Renal pelvis (tissue), 4 donors: ENCODE results near the gene PPIG. TPM values are rescaled to one million over a fixed set of nuclear protein-coding genes. Genes with fewer than 3 reads are reported as not detected.
"Not testable (repeated sequence)": the region's sequence is repeated elsewhere in the genome, so short reads cannot be mapped to it uniquely, and the experiment has no call there.

ENCODE experiments used
- DNase-seq: peaks from one replicate; pipeline ENCODE4 v3.0.0-alpha.2; 2013
- polyA plus RNA-seq, 3 donors: library from polyadenylated mRNA; unstranded; fragments of 120-200 nt; gene quantifications; one replicate each; pipeline ENCODE4 v1.2.1, GENCODE V29; 2013; ENCODE audit not compliant: insufficient read length in 3 of 3

PPIG gene
- polyA plus RNA-seq, 3 donors, result 85.5 to 96.3 (median 93.3) TPM

GRCh38 chr2:169582552-169583266, 1.4 kb upstream of the PPIG start:
- DNase-seq, result not testable (repeated sequence)

DNA sequence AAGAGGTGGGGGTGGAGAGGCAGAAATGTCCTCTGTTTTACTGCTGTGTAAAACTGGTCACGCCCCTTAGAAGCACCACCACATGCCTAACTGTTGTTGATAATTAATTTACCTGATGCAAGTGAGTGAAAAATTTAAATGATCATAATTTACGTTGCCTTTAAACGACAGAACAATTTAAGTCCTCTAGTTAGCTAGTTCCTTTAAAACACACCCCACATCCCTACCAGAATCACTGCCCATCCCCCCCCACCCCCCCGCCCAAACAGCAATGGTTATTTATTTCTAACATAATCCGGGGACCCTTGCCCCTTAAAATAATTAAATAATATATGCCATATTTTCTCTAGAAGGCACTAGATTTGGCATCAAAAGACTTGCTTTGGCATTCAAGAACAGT, 633 bp upstream of the PPIG start:
- DNase-seq, result no peak

DNA sequence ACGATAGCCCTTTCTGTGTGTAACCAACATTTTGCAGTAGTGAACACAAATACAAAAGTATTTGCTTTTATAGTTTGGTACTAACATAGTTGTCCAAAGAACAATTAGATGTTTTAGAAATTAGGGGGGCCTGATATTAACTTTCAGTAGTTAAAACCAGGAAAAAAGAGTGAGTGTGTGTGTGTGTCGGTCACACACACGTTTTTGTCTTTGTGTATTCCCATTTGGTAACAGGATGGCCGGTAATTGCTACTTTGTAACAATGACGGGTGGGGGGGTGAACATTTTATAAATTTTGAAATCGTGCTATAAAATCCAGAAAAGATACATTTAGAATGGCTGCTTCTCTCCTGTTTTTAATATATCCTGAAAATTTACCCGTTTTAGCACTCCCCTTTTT, 1.5 kb downstream of the PPIG start:
- DNase-seq, result no peak

GRCh38 chr2:169590804-169591203, 6.7 kb downstream of the PPIG start:
- no peak for DNase-seq

GRCh38 chr2:169596546-169596945, 12.4 kb downstream of the PPIG start:
- not testable (repeated sequence) for DNase-seq

- DNase-seq, result no peak
These were observed 14.8 kb downstream of the PPIG start for GRCh38 chr2:169598982-169599381.

DNA sequence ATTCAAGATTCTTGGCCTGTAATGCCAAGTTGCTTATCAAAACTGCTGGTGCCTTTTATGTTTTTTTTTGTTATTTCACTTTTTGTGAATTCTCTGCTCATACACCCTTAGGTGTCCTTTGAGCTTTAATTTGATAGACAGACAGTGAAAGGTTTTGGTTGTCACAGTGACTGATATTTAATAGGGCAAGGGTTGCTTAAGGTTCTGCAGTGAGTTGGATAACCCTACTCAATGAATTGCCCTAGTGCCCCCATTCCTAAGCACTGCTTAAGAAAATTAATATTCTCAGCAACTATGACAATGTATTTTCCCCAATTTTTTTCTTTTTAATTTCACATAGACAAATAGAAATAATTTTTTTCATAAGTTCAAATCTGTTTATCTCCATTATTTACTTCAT, 15.4 kb downstream of the PPIG start:
- no peak for DNase-seq

DNA sequence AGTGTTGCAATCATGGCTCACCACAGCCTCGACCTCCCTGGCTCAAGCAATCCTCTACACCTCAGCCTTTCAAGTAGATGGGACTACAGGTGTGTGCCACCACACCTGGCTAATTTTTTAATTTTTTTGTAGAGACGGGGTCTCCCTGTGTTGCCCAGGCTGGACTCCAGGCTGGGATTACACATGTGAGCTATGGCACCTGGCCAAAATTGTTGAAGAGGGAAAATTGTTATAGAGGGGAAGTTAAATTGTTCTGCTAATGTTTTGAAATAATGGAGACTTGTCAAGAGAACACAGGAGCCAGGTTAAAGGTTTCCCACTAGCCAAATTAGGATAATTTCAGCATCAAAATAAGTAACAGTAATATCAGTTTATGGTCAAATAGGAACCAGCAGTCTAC, 25.1 kb downstream of the PPIG start:
- DNase-seq, result no peak

GRCh38 chr2:169613876-169614275, 29.7 kb downstream of the PPIG start:
- DNase-seq, result no peak

- not testable (repeated sequence) for DNase-seq
These were observed 31.8 kb downstream of the PPIG start for GRCh38 chr2:169615982-169616381.

DNA sequence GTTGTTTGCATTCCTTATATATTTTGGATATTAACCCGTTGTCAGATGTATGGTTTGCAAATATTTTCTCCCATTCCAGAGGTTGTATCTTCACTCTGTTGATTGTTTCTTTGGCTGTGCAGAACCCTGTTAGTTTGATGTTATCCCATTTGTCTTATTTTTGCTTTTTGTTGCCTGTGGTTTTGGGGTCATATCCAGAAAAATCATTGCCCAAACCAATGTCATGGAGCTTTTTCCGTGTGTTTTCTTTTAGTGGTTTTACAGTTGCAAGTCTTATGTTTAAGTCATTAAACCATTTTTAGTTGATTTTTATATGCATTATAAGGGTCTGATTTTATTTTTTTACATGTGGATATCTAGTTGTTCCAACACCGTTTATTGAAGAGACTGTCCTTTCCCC, 35.8 kb downstream of the PPIG start:
- no peak for DNase-seq

GRCh38 chr2:169620509-169620908, 36.4 kb downstream of the PPIG start:
- no peak for DNase-seq

GRCh38 chr2:169623235-169623634, 39.1 kb downstream of the PPIG start:
- DNase-seq, result no peak

- DNase-seq, result no peak
These were observed 41.6 kb downstream of the PPIG start for GRCh38 chr2:169625781-169626180.

GRCh38 chr2:169636440-169637097, 52.4 kb downstream of the PPIG start:
- no peak for DNase-seq

DNA sequence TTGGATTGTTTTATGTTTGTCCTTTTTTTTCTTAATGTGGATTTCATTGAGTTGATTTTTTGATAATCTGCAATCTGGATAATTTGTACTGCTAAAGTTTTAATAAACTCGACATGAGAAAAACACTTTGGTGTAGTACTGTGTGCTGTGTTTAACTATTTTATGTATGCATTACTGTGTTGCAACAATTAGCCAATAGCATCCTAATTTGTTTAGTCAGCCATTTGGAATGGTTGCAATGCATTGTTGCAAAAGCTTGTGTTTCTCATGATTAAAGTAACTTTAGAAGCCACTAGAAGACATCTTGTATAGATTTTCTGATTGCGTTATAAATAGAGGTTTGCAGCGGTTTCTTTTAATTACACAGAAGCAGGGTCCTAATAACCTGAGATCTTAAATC, 53.5 kb downstream of the PPIG start:
- no peak for DNase-seq

DNA sequence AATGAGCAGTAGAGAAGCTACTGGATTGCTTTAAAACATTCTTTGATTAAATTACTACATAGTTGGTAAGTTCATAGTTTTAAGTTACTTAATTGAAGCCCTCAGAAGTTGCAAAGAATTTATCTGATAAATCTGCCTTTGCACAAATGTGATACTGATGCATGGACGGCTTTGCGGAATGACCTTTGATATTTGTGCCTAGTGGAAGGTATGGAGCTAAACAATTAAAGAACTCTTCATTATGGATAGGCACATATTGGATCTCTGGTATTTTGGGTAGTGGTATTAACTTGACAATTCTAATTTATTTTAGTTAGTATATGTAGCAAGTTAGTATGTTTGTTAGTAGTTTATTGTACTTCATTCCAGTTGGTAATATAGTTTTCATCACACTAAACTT, 56.0 kb downstream of the PPIG start:
- DNase-seq, result no peak

DNA sequence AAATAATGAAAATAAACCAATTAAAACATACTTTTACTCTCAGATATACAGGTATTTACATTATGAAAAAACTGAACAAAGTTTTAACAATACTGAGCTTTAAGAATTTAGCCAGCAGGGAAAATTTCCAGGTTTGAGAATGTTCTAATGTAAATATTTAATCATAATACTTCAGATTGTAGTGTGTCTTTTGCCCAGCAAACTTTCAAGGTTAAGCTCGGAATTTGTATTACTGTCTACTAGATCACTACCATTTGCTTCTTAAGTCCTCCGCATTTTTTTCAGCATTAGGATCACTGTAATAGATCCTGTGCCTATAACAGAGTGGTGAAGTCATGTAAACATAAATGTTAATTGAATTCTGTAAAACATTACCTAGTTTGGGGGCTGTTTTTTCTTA, 57.3 kb downstream of the PPIG start:
- DNase-seq, result no peak

DNA sequence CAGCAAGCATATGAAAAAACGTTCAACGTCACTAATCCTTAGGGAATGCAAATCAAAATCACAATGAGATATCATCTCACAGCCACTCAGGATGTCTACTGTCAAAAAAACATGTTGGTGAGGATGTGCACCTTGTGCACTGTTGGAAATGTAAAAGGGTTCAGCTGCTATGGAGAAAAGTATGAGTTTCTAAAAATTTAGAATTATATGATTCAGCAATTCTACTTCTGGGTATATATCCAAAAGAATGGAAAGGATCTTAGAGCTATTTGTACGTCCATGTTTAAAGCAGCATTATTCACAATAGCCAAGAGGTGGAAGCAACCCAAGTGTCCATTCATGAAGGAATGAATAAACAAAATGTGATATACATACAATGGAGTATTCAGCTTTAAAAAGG, 60.0 kb downstream of the PPIG start:
- no peak for DNase-seq

DNA sequence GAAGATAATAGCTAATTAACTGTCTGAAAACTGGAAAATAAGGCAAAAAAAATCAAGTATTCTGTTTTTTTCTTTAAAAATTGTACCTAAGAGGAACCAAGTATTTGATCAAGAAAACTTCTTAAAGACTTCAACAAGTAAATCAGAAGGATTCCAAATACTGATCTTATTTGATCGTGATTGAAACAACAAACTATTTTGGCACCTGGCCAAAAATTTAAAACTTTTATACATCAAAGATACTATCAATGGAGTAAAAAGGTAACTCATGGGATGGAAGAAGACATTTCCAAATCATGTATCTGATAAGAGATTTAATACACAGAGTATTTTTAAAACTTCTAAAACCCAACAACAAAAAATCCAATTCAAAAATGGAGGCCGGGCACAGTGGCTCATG, 63.3 kb downstream of the PPIG start:
- no peak for DNase-seq

DNA sequence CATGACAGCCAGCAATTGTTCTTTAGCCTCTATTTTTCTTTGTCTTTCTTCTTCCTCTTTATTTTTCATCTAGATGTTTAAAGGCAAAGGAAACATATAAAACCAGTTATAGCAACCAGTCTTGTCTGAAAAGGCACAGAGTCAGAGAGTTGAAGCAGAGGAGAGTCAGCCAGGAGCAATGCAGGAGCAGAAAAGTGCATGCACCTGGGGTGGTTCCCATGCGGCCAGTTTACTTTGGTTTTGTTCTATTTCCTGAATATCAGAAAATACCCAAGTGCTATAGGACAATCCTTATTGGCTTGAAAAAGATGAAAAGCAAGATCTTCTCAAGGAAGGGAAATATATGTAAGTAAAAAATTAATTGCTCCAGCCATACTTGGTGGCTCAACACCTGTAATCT, 65.1 kb downstream of the PPIG start:
- DNase-seq, result no peak

DNA sequence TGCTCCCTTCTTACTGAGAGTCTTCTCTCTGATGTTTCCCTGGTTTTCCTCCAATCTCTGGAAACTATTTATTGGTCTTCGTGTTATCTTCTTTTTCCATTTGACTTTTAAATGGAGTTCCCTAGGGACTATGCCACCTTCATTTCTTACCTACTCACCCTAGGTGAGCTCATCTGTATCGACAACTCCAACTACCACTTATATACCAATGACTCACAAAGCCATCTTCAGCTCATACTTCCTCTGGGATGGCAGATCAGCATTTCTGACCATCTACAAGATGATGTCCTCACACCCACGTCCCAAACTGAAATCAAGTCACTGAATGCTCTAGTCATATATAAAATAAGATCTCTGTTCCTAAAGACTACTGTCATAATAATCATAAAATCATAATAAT, 69.5 kb downstream of the PPIG start:
- DNase-seq, result no peak

DNA sequence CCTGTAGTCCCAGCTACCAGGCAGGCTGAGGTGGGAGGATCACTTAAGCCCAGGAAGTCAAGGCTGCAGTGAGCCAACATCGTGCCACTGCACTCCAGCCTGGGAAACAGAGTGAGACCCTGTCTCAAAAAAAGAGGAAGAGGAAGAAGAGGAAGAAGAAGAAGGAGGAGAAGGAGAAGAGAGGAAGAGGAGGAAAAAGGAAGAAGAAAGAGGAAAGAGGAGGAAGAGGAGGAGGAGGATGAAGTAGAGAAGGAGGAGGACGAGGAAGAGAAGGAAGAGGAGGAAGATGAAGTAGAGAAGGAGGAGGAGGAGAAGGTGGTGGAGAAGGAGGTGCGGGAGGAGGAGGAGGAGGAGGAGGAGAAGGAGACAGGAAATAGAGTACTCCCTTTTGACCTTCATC, 72.0 kb downstream of the PPIG start:
- no peak for DNase-seq

GRCh38 chr2:169658877-169659276, 74.7 kb downstream of the PPIG start:
- DNase-seq, result no peak
